Stimulated activated CD8-positive, alpha-beta memory T cell treated with anti-CD3 and anti-CD28 coated beads, Interleukin-4, amount 100 ng/mL, for 1 hour (primary cell): ENCODE data around the gene KRTAP20-2.

Source experiments
- DNase-seq, 2 donors: peaks; one replicate each; pipeline ENCODE4 v3.0.0-alpha.2; 2020; ENCODE audit warnings: low read depth in 2 of 2, low spot score in 1 of 2

The KRTAP20-2 gene

GRCh38 chr21:30672985-30673650 is 38.1 kb downstream of the KRTAP20-2 start:
- DNase-seq: no peak

GRCh38 chr21:30674312-30674711 is 39.3 kb downstream of the KRTAP20-2 start:
- DNase-seq: no peak

GRCh38 chr21:30676737-30677136 is 41.7 kb downstream of the KRTAP20-2 start:
- no peak for DNase-seq

GRCh38 chr21:30680586-30680985 is 45.6 kb downstream of the KRTAP20-2 start:
- DNase-seq: no peak

- no peak for DNase-seq
Measured at GRCh38 chr21:30684506-30684905, 49.5 kb downstream of the KRTAP20-2 start.
